GM19193 (cell line): ENCODE measurements around the gene KEL.

Experiments
- POLR2A ChIP-seq: IDR thresholded peaks from 4 replicates; pipeline ENCODE4 v1.6.1; 2011; ENCODE audit not compliant: insufficient read depth, insufficient read length; ENCODE audit errors: extremely low read depth

KEL gene

DNA sequence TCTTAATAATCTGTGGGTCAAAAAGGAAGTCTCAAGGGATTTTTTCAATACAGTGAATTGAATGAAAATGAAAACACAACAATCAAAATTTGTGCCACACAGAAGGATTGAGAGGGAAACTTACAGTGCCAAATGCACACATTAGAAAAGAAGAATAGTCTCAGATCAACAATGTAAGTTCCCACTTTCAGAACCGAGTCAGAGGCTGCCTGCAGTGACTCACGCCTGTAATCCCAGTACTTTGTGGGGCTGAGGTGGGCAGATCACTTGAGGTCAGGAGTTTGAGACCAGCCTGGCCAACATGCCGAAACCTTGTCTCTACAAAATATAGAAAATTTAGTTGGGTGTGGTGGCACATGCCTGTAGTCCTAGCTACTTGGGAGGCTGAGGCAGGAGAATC, 12.5 kb upstream of the KEL start:
- no peak for TF ChIP-seq POLR2A

- TF ChIP-seq POLR2A, result no peak
These were observed 7.0 kb upstream of the KEL start for GRCh38 chr7:142969183-142969582.

DNA sequence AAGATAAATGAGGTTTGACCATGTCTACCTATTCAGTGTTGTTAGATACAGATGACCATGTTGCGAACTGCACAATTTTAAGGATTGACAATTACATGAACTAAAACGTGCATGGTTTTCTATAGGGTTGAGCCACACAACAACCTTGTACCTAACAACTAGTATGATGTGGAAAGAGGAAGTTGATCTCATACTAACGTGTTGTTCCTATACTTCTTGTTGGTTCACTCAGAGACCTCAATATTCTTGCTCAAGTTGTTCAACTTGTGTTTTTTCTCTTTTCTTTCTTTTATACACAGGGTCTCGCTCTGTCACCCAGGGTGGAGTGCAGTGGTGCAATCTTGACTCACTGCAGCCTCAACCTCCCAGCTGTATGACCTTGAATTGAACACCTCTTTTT, 6.1 kb upstream of the KEL start:
- no peak for TF ChIP-seq POLR2A

DNA sequence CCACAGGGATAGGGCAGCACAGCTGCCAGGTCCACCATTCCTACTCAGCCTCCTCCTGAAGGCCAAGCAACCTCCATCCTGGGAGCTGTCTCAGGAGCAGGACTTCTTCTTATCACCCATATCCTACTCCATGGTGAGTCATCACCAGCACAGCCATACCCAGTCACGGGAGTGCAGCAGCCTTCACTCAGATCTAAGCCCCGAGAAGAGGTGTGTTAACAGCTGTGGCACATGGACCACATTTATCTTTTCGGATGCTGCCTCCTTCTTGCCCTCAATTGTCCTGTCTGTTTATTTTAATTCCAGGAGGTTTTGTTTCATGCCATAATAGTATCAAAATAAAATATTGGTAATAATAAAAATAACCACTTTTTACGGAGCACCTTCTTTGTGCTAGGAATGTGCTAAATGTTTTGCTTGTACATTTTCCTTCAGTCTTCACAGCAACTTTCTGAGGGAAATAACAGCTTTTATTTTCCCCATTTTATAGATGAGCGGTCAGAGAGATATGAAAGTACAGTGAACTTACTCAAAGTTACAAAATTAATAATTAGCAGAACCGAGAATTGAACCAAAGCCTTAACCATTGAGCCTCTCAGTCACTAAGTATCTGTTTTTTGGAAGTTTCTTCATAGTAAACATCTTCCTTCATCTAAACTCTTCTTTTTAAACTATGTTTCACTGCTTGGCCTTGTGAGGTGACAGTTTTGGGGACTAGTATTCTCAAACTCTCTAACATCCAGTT, 2.5 kb upstream of the KEL start:
- TF ChIP-seq POLR2A, result no peak

DNA sequence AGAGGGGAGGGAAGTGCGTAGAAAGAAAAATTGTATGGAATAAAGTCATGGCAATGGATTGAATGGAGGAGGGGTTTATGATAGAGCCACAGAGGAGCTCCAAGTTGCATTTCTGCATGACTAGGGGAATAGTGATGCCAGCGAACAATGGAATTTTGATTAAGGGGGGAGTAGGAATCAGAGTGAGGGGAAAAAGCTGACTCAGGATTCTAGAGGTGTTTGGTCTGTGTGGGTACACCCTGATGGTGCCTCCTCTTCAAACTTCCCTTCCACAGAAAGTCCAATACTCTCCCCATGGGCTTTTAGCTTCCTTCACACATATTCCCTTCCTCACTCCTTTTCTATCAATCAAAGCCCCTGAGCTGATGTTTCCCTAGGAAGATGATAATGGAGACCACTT, 1.8 kb upstream of the KEL start:
- TF ChIP-seq POLR2A, result no peak

DNA sequence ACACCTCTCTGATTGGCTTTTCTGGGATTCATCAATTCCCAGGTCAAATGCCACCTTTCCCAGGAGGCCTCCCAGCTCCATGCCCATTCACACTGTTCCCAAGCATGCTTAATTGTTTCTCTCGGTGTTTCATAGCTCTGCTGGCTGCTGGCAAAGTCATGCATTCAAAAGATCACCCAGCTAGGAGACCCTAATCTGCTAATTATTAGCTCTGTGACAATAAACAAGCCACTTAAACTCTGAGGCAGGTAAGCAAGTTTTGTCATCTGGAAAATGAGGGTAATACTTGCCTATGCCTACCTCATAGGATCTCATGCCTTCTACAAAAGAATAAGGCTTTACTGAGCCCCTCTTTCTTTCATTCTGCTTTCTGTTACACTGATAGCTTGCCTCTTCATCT, 828 bp upstream of the KEL start:
- no peak for TF ChIP-seq POLR2A

- no peak for TF ChIP-seq POLR2A
These were observed 579 bp downstream of the KEL start for GRCh38 chr7:142961595-142961972.

- no peak for TF ChIP-seq POLR2A
These were observed 1.1 kb downstream of the KEL start for GRCh38 chr7:142960955-142961512.

DNA sequence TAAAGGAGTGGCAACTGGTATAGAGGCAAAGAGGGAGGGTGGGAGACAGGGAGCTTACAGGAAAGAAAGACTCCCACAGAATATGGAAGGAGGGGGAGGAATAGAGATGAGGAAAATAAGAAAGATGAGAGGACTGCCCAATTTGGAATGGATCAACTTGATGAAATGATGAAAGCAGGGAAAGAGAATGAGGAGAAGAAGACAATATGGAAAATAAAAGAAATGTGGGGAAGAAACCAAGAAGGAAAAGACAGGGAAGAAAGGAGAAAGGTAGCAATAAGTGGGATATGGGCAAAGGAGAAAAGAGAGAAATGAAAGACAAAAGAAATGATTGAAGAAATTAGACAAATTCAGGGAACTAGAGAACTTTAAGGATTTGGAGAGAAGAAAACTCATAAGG, 3.0 kb downstream of the KEL start:
- TF ChIP-seq POLR2A, result no peak

- no peak for TF ChIP-seq POLR2A
These were observed 4.4 kb downstream of the KEL start for GRCh38 chr7:142957723-142958122.

DNA sequence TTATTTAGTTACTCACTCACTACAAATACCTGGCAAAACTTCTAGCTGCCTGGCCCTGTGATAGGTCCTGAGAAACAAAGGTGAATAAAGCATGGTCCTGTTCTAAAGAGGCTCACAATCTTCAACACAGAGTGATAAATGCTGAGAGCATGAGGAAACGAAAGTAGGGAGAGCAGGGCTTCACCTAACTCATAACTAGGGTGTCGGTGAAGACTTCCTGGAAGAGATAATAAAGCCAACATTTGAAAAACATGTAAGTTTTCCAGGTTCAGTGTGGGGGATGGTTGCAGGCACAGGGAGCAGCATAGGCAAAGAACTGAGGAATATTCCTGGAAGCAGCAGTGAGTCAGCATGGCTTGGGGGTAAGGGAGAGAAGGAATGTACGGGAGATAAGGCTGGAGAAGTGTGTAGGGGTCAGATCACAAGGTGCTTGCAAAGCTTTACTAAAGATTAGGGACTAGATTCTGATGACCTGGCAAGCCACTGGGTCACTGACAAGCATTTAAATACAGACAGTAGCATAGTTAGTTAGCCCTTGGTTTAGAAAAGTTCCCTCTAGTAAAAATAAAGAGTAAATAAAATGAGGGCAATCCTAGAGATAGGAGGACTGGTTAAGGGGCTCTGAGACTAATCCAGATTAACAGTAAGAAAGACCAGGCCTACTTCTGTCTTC, 5.1 kb downstream of the KEL start:
- no peak for TF ChIP-seq POLR2A

- no peak for TF ChIP-seq POLR2A
These were observed 7.4 kb downstream of the KEL start for GRCh38 chr7:142954680-142955268.

DNA sequence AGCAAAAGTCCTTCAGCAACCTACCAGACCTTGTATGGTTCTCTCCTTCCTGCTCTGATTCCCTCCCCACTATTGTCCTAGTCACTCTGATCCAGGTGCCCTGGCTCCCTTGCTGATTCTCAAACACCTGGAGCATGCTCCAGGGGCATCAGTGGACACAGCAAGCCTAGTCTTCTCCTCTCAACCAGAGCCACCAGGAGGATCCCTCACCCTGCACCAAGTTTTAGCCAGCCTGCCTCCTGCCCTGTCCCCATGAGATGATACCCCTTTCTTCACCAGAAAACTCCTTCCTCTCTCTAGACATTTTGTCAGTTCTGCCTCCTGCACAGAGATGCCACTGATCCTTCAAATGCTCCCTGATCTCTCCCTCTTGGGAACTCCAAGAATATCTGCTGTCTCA, 11.9 kb downstream of the KEL start:
- TF ChIP-seq POLR2A, result no peak

GRCh38 chr7:142948603-142949002, 13.6 kb downstream of the KEL start:
- TF ChIP-seq POLR2A, result no peak

GRCh38 chr7:142945001-142945400, 17.2 kb downstream of the KEL start:
- TF ChIP-seq POLR2A, result no peak
